Activated CD4-positive, alpha-beta T cell treated with anti-CD3 and anti-CD28 coated beads, Interleukin-2, Interleukin-6, amounts not matched to agents 100 ng/mL and 50 ng/mL, durations not matched to agents 16 hours and 8 hours (primary cell): ENCODE data around the gene ETS1.

Experiments
- DNase-seq: peaks from one replicate; pipeline ENCODE4 v3.0.0-alpha.2; 2020

The ETS1 gene

DNA sequence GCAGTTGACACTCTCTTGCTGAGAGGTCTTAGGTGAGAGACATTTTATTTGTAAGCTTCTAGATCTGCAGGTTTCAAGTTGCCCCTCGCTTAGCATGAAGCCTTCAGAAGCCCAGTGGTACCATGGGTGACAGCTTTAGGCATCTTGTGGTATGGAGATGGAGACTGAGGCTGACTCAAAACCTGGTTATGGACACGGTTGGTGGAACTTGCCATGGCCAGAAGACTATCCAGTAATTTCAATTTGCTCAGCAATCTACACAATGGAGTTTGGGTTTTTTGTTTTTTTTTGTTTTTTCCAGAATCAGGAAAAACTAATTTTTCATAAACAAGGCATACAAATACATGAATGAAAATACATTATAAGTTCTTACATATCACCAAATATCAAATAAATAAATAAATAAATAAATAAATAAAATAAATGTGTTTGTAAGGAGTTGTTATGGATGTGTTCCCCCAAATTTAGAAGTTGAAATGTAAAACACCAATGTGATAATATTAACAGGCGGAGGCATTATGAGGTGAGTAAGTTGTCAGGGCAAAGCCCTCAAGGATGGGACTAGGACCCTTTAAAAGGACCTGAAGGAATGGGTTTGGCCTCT is 22.6 kb downstream of the ETS1 start:
- no peak for DNase-seq

DNA sequence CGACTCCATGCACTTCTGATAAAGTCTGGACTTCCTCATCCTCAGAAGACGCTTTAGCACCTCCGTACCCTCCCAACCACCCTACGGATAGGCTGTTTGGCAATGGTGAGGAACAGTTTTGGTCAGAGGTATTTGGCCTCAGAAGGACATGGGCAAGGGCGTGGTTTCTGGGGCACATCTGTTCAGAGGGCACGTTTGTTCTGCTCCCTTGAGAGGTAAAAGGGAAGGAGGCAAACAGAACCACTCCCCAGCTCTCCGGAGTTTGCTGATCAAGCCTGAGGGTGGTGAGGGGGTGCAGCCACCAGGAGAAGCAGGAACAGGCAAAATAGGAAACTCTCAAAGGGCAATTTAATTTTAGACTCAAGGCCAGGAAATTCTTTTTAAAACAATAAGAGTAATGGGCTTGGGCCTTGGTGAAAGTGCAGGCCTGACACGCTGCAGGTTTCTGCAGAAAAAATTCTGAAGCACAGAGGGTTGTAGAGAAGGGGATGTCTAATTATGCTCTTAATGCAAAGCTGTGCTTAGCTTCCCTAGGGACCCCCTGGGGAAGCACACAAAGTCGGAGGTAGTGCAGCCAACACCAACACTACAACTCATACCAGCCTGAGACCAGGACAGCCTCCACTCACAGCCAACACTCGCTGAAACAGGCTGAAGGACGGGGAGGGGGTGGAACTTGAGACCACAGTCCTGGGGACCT is 23.3 kb downstream of the ETS1 start:
- no peak for DNase-seq

DNA sequence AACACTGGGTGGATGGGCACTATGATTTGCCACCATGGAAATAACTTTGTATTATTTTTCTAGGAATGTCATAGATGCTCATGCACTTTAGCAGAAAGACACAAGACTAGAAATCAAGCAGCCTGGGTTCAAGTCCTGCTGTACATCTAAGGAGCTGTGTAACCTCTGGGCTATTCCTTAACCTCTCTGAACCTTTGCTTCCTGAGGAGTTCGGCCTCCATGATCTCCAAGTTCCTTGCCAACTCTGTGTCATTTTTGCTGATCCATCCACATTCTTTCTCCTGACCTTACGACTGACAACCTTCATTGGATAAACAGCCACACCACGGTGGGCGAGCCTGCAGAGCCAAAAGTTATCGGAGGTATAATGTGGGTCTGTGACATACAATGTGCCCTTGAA is 24.1 kb downstream of the ETS1 start:
- no peak for DNase-seq

DNA sequence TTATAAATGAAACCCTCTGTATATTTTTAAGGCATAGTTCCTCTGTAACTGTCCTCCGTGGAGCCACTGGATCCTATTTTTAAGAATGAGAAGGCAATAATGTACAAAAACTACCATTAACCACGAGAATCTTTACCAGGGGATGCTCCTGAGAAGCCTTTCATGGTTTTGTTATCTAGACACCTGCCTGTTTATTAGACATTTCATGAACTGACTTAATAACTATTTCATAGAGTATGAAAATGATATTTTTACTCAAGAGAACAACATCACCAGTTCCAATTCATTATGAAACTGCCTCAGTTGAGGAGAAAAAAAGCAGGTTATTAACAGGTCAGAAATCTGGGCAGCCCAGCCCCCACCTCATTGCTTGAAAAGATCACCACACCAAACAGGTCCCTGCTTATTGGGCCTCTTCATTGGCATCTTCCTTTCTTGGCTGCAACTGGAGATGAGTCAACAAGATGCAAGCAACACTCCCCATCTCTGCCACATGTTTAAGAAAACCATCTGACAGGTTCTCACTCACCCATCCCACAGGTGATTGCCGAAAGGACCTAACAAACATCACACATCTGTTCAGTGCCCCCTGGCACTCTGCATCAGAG is 27.8 kb downstream of the ETS1 start:
- peak; percentile 57 for DNase-seq

DNA sequence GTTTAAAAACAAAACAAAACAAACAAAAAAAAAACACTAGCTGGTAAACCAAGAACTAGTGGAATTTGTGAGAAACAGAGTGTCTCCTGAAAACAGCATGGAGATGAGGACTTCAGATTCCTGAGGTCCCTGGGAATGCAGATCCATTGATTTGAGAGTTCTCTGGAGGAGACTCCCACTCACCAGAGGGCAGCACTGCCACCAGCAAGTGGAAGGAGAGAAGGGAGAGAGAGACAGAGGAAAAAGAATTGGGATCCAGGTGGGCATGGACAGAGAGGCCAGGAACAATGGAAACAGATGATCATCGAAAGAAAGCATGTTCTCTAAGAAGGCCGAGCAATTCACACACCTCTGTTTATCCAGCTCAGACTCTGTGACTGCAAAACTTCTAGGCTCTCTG is 31.8 kb downstream of the ETS1 start:
- DNase-seq: no peak

DNA sequence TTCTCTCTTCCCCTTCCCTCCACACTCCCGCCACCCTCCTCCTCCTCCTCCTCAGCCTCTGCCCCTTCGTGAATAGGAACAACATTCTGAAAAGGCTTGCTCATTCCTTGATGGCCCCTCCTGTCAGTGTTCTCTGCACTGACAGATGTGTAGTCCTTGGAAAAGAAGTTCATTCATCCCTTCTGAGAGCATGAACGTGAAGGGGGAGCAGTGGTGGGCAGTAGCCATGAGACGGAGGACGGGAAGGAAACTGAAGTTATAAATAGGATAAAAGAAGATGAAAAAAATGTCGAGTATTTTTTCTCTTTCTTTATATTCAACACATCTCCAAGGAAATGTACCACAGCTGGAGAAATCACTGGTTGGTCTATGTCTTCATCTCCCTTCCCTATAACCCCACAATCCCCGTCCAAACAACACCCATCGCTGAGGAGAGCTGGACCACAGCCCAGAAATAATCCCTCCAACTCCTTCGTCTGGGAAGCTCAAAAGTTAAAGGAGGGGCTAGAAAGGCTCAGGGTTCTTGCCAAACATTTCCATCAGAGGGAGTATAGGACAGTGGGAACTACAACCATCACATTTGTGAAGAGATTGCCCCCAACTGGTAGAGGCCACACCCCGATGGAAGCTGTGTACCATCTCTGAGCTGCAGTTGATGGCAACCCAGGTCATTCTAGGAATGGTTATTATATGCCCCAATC is 33.5 kb downstream of the ETS1 start:
- DNase-seq: no peak

DNA sequence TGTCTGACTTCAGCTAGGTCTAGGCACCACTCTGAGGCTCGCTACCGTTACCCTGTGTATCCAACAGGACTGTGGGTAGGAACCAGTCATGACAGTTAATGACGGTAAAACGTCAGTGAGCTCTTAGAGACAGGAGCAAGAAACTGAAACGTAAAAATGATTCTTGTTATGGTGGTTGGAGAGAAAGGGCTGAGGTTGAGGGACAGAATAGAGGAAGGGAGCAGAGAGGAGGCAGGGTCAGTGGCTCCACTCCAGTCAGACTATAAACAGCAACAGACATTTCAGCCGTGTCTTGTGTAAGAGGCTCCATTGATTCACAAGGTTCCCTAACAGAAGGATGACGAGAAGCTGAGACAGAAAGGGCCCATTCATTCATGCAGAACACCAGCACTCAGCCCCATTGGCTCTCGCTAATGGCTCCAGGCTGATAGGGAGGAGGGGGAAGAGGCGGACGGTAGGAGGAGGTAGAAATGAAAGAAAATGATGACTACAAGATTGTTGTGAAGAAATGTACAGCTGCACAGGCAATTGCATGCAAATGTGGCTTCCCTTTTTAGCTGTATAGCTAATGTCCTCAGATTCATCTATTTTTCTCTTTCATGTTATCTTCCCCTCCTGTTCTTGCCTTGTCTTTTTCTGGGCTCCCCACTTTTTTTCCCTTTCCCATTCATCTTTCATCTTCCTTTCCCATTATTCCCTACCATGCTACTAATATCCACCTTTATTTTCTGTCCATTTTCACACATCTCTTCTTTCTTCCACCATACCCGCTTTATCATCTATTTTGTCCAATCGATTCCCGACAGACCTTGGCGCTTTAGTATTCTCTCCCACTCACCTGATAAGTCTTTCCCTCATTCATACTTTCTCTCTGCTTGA is 34.3 kb downstream of the ETS1 start:
- peak; percentile 14 for DNase-seq

DNA sequence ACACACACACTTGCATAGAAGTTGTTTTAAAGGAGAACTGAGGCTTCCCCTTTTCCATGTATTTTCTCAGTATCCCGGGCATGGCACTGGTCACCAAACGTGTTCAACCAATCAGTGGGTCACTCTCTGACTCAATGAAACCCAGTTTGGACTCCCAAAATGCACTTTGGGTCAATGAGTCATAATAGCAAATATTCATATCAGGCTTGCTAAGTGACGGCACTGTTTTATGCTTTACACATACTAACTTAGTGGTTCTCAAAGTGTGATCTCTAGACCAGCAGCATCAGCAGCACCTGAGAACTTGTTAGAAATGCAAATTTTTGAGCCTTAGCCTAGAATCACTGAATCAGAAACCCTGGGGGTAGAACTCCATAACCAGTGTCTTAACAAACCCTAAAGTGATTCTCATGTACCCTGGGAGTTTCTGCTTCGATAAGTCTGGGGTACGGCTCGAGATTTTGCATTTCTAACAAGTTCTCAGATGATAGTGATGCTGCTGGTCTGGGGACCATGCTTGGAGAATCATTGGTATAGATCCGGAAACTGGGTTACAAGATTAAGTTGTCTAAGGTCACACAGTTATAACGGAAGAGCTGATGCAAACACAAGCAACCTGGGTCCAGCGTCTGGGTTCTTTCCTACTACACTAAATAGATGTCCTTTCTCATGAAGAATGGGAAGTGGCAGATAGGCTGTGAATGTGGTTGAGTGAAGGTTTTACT is 35.6 kb downstream of the ETS1 start:
- DNase-seq: peak; percentile 88

DNA sequence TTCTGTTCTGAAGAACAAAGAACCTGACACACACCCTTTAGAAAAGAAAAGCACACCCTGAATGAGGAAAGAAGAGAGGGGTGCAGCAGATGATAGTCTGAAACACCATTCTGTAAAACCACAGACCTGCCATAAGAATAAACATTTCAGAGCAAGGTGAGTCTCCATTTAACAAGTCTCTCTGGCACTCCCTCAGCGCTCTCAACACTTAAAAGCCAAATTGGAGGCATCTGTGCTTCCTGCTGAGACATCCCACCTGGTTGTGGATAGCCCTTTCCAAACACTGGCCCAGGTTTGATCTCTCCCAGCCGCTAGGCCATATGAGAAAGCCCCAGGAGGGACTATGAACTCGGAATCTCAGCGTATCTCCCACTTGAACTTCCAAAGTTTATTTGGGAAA is 36.3 kb downstream of the ETS1 start:
- peak; percentile 27 for DNase-seq

DNA sequence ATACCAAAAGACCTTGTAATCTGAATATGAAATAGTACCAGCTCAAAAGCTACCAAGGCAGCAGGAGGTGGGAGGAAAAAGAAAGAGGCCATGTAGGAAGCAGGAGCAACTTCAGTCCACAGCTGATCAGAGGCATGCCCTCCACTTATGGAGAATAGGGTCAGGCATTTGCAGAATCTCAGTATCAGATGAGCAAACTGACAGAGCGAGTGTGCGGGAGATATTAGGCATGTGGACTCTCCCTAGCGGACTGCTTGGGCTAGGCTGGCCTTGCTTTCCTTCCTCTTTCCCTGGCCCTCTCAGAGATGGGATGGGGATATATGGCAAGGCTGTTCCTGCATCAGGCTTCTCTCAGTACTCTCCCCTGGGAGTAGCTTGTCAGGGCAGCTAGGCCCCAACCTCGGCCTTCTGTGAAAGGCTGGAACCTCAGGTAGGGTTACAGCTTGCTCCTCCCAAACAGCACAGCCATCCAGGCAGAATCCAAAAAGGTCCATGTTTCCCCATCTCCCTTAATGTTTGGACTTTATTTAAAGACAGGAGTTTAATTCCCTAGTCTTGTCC is 37.0 kb downstream of the ETS1 start:
- DNase-seq: no peak

DNA sequence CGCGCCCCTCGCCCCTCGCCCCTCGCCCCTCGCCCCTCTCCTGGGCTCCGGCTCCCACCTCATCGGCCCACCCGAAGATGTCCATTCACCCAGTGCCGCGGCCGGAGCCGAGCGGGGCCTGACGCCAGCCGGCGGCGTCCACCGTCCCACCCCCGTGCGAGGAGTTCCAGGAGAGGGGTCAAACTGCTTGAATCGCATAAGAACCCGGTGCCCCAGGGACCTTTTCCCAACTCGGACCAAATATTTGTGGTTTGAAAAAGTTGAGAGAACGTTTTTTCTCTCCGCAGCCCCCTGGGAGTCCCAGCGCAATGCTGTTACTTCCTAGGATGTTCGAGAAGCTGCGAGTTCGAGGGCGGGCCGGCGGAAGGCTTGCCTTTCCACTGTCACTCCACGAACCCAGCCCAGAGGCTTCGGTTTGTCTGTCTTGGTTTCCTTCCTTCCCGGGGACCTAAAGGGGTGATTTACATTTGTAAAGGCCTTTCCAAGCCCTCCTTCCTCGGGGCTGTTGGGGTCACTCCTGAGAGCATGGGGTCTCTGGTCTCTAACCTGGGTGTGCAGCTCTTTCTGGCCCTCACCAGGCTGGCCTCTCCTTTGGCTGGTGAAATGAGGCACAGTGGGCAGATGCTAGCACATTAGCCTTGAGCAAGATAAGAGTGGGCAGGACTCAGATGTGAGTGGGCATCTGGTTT is 38.0 kb downstream of the ETS1 start:
- DNase-seq: no peak

DNA sequence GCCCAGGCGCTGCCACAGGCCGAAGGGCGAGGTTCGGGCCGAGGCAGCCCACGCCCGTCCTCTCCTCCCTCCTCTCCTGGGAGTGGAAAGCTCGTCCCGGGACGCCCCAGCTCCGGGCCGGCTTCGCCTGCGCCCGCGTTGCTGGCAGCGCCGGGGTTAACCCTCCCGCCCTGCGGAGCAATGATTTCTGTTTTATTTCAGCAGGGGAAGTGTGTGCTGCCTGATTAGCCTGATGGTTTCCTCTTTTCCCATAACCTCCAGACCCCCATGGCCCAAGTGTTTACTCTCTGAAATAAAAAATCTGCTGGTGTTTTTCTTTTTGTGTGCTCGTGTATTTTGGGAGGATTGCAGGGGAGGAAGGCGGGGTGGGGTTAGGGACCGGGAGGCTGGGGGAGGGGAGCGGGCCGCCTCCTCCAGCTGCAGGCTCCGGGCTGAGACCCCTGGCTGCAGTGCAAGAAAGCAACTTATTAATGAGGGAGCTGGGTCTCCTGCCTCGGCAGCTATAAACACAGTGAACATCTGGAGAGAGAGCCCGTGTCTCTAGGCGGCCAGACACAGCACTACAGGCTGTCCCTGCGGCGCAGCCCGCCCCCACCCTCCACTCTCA is 38.6 kb downstream of the ETS1 start:
- peak; percentile 42 for DNase-seq

DNA sequence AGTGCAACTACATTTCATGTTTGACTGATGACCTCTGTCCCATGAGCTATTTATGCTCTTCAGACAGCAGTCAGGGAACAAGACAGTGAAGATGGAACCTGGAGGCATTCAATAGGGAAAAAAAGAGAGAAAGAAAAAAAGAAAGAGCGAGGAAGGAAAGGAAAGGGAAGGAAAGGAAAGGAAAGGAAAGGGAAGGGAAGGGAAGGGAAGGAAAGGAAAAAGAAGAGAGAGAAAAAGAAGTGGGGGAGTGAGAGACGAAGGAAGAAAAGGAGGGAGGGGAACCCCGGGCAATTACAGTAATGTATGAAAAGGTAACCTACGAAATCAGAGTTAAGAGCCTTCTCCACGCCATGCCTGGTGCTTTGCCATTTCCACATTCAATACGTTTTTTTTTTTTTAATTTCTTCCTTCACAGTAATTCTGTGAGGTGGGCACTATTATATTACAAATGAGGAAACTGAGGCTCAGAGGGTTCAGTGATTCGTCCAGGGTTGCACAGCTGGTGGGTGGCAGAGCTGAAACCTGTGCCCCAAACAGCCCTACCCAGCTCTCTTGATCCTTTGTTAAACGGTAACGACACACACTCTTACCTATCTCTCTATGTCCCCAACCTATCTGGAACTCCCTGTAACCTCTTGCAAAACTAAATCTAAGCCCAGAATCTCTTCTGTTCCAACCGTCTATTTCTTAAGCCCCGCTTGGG is 39.3 kb downstream of the ETS1 start:
- DNase-seq: no peak

DNA sequence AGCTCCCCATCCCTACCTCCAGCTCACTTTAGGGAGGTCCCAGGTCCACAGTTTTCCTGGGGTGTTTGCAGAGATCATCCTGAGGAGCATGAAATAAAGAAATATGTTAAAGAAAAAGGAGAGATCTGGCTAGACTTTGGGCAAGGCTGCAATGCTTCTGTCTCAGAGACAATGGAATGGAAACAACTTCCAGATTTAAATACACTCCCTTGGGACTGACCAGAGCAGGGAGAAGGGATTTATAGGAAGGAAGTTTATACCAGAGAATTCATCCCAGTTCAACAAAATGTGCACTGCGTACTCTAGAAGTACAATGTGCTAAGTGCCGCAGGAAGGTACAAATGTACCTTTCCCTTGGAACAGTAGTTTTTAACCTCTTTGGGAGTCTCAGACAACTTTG is 40.4 kb downstream of the ETS1 start:
- no peak for DNase-seq

DNA sequence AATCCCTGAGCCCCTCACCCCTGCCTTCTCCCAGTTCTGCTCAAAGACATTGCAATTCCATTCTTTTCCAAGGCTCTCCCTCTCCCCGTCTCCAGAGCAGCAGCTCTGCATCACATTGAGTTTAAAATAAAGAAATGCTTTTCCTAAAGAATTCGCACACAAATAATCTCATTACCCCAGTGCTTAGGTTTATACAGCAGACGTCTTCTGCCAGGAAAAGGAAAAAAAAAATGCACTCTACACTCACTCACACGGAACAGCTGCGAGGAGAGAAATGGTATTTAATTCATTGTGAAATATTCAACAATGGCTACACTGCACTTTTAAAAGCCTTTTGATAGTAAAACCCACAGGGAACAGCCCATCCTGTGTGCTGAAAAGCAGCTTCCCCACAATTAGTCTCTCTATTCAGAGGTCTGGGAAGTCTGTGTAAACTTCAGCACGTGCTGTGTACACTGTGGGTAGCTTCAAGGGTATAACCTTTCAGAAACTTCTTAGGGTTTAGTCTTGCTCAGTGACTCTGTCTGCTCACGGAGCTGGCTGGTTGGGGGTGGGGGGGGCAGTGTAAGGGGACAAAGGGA is 42.8 kb downstream of the ETS1 start:
- no peak for DNase-seq

DNA sequence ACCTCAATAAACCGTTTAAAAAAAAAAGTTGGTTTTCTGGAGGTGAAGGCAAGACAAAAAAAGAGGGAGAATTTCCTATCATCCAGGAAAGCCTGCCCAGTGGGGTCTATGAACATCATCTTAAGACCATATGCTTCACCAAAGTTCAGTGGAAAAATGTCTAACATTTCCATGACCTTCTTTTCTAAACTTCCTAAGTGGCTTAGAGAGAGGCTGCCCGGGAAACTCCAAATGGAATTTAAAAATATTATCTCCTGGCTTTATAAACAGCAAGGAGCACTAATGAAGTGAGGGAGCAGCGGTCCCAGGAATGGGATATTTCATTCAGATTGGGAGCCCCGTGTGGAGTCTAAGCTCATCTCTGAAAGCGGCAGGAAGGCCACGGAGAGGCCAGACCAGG is 46.9 kb downstream of the ETS1 start:
- no peak for DNase-seq

DNA sequence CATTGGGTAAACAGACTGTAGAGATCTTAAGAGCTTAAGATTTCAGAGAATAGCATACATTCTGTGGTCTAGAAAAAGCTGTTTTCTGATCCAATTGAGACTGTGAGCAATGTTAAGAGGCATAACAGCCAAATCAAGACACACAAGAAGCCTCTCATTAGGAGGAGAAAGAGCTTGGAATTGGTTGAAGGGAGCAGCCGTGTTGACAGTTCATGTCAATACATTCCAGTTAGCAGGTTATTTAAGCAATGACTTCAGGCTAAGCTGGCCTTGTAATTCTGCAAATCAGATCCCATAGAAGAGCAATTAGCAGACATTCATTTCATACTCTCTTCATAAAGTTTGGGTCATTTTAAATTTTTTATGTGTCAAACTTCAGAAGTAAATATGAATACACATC is 50.9 kb downstream of the ETS1 start:
- no peak for DNase-seq

DNA sequence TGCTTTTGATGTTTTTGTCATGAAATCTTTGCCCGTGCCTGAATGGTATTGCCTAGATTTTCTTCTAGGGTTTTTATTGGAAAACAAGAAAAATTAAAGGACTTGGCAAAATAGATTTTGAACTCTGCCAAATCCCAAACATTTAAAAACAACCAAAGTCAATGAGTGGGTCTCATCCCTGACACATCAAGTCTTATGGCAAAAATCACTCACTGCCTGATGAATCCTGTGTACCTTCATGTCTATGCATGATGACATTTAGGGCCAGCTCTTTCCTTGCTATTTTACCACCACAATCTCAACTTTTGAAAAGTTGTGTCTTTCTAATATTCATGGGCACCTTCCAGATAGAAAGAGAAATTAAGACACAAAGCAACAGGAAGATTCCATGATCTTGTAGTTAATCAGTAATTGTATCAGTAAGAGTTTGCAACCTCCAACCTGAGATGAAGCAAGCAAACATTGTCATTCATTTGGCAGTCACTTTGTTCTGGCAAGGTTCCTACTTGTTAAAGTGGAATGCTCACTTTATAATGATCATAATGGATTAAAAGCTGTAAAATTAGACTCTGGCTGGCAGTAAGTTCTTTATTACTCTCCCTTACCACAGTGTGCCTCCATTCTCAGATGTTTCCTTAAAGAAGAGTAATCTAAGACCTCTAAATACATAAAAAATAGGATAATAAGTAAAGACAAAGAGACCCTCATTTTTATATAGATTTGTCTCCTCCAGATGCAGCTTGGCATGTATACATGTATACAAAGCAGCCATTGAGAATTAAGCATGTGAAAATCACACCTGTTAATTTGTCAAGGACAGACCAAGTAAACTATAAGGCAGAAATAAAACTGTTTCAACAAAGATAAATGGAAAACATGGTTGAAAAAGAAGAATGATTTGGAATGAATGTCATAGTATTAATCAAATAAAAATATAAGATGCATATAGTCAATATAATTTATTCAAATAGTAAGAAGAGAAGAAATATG is 51.6 kb downstream of the ETS1 start:
- DNase-seq: no peak

DNA sequence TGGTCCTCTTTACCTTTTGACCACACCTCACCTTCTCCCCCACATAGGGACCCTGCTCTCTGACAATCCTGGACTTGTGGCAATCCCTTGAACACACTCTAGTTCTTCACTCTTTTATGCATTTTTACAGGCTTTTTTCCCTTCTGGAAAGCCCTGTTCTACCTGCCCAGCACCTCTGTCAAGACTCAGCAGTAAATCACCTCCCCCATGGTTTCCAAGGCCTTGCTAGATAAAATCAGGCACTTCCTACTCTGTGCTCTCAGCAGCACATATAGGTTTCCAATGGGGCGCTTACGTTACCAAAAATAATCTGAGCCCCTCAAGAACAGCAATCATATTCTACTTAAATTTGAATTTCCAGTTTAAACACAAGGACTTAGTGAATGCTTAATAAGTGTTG is 53.9 kb downstream of the ETS1 start:
- DNase-seq: no peak
